Body of pancreas (tissue), 4 donors: ENCODE results near the gene GBGT1. TPM values are rescaled to one million over a fixed set of nuclear protein-coding genes. Genes with fewer than 3 reads are reported as not detected.
"Not testable (repeated sequence)": the region's sequence is repeated elsewhere in the genome, so short reads cannot be mapped to it uniquely, and the experiment has no call there.

Experiments
- ATAC-seq: fragments of 150-250 bp; one replicate; pipeline ENCODE4 v1.9.1; 2016
- DNase-seq, 4 donors: peaks; one replicate each; pipeline ENCODE4 v3.0.0-alpha.2; 2019
- H3K27ac ChIP-seq, 4 donors: fragments of 200-600 bp; sonication (generic); 1 replicate in 3 of 4; 2 replicates in 1 of 4; pipeline versions ENCODE4 v1.5.1 to v1.6.1; 2016 to 2019; ENCODE audit warnings: mild to moderate bottlenecking in 1 of 4, mixed read lengths in 1 of 4, moderate library complexity in 1 of 4
- H3K27me3 ChIP-seq, 2 donors: fragments of 200-600 bp; sonication (generic); one replicate each; pipeline ENCODE4 v1.6.0; 2016; ENCODE audit warnings: mild to moderate bottlenecking in 1 of 2
- H3K36me3 ChIP-seq, 2 donors: fragments of 200-600 bp; sonication (generic); replicated peaks in 1 of 2; 2 replicates each; pipeline ENCODE4 v1.5.1; 2016; ENCODE audit warnings: low read depth in 2 of 2; ENCODE audit not compliant: insufficient read depth in 1 of 2
- H3K4me1 ChIP-seq: fragments of 200-600 bp; sonication (generic); one replicate; pipeline ENCODE4 v1.6.0; 2016
- H3K4me3 ChIP-seq, 2 donors: fragments of 200-600 bp; sonication (generic); 1 replicate in 1 of 2; 2 replicates in 1 of 2; pipeline ENCODE4 v1.5.1; 2016 to 2019
- H3K9me3 ChIP-seq, 3 donors: fragments of 200-600 bp; sonication (generic); 1 replicate in 2 of 3; 2 replicates in 1 of 3; pipeline ENCODE4 v1.5.1; 2016
- POLR2A ChIP-seq, 3 donors: fragments of 450-650 bp; IDR thresholded peaks; one replicate each; pipeline ENCODE4 v1.6.1; 2016; ENCODE audit warnings: antibody characterized with exemption in 3 of 3, mild to moderate bottlenecking in 2 of 3
- WGBS, 2 donors: methylation state at CpG; one replicate each; pipeline ENCODE4 v1.1.5; 2017; 5-methylcytosine and 5-hydroxymethylcytosine counted together
- intact Hi-C: fragments of 100-400 bp; cut with DNase I; formaldehyde crosslinking; loops from one replicate; pipeline ENCODE4 v1.15.1; 2023
- total RNA-seq, 2 donors: library from RNA; depleted of rRNA; stranded (reverse); fragments of >200 nt; gene quantifications; one replicate each; pipeline ENCODE4 v1.1.0, GENCODE V29; 2016
- TF ChIP-seq, protein P1 (sequence below), 7 experiments: fragments of 450-650 bp in 4 of 7; fragments of 200-600 bp in 3 of 7; sonication (generic) in 3 of 7; IDR thresholded peaks; one replicate each; pipeline ENCODE4 v1.5.1; 2016 to 2019; ENCODE audit warnings: antibody characterized with exemption in 7 of 7

The GBGT1 gene
- total RNA-seq, 2 donors from 2014 or later = 5.4 to 9.2 TPM

GRCh38 chr9:133207540-133208170 is 43.9 kb upstream of the GBGT1 start:
- H3K36me3 ChIP-seq = no peaks in the 10 kb centered on the region
- no peaks in the 10 kb centered on the region for H3K27me3 ChIP-seq
- H3K27ac ChIP-seq = no peak overlapping the region
- peak in 1 of 4 donors; percentile 5 for DNase-seq
- H3K4me3 ChIP-seq = no peak overlapping the region
- ATAC-seq = no peak
- WGBS, 2 donors = 60 to 68% methylated on average over 10 to 16 of the region's 16 CpGs
- intact Hi-C loops = no loop called here
- H3K4me1 ChIP-seq = no peaks in the 10 kb centered on the region
- TF ChIP-seq, protein P1, sequence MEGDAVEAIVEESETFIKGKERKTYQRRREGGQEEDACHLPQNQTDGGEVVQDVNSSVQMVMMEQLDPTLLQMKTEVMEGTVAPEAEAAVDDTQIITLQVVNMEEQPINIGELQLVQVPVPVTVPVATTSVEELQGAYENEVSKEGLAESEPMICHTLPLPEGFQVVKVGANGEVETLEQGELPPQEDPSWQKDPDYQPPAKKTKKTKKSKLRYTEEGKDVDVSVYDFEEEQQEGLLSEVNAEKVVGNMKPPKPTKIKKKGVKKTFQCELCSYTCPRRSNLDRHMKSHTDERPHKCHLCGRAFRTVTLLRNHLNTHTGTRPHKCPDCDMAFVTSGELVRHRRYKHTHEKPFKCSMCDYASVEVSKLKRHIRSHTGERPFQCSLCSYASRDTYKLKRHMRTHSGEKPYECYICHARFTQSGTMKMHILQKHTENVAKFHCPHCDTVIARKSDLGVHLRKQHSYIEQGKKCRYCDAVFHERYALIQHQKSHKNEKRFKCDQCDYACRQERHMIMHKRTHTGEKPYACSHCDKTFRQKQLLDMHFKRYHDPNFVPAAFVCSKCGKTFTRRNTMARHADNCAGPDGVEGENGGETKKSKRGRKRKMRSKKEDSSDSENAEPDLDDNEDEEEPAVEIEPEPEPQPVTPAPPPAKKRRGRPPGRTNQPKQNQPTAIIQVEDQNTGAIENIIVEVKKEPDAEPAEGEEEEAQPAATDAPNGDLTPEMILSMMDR (IDR thresholded peaks at IDR 0.05) = no peak
- TF ChIP-seq POLR2A (IDR thresholded peaks at IDR 0.05) = no peak
- no peaks in the 10 kb centered on the region for H3K9me3 ChIP-seq

GRCh38 chr9:133207021-133207531 is 43.4 kb upstream of the GBGT1 start:
- Histone ChIP-seq H3K9me3 (no peaks in the 10 kb centered on the region), H3K4me3 (no peak overlapping the region), H3K27me3 (no peaks in the 10 kb centered on the region), H3K4me1 (no peaks in the 10 kb centered on the region), H3K27ac (no peak overlapping the region), H3K36me3 (no peaks in the 10 kb centered on the region)
- intact Hi-C loops = no loop called here
- ATAC-seq (no peak), DNase-seq (peak in 1 of 4 donors; percentile 6)
- 33 to 74% methylated on average over 4 to 14 of the region's 14 CpGs for WGBS, 2 donors
- no peak for TF ChIP-seq POLR2A (IDR thresholded peaks at IDR 0.05)
- TF ChIP-seq, protein P1 (IDR thresholded peaks at IDR 0.05) = no peak

GRCh38 chr9:133205996-133206931 is 42.5 kb upstream of the GBGT1 start:
- intact Hi-C loops = no loop called here

GRCh38 chr9:133205481-133205887 is 41.8 kb upstream of the GBGT1 start:
- H3K36me3 ChIP-seq, H3K27me3 ChIP-seq, DNase-seq, H3K27ac ChIP-seq, H3K4me3 ChIP-seq, H3K4me1 ChIP-seq, H3K9me3 ChIP-seq, intact Hi-C loops, ATAC-seq: not testable (repeated sequence)
- 57% methylated on average over 8 to 14 of the region's 14 CpGs for WGBS, 2 donors

More at GRCh38 chr9:133205996-133206931, 42.5 kb upstream of the GBGT1 start:
- no peak overlapping the region for H3K4me3 ChIP-seq
- WGBS, 2 donors = 54 to 64% methylated on average over 19 to 21 of the region's 35 CpGs
- H3K36me3 ChIP-seq = no peaks in the 10 kb centered on the region
- TF ChIP-seq, protein P1 (IDR thresholded peaks at IDR 0.05) = no peak
- no peak for TF ChIP-seq POLR2A (IDR thresholded peaks at IDR 0.05)
- no peaks in the 10 kb centered on the region for H3K4me1 ChIP-seq
- ATAC-seq (no peak), DNase-seq (peak in 1 of 4 donors; percentile 7)
- H3K27me3 ChIP-seq = no peaks in the 10 kb centered on the region
- H3K9me3 ChIP-seq = no peaks in the 10 kb centered on the region
- no peak overlapping the region for H3K27ac ChIP-seq

GRCh38 chr9:133204993-133205336 is 41.3 kb upstream of the GBGT1 start:
- Histone ChIP-seq H3K27me3 (no peaks in the 10 kb centered on the region), H3K4me1 (no peaks in the 10 kb centered on the region), H3K36me3 (no peaks in the 10 kb centered on the region), H3K27ac (no peak overlapping the region), H3K4me3 (no peak overlapping the region), H3K9me3 (no peaks in the 10 kb centered on the region)
- DNase-seq (peak in 1 of 4 donors; percentile 5), ATAC-seq (no peak)
- 80 to 82% methylated on average over 4 to 8 of the region's 8 CpGs for WGBS, 2 donors
- intact Hi-C loops = no loop called here
- TF ChIP-seq, protein P1 (IDR thresholded peaks at IDR 0.05) = no peak
- no peak for TF ChIP-seq POLR2A (IDR thresholded peaks at IDR 0.05)
